ENCODE results near the gene C3. TPM values are rescaled to one million over a fixed set of nuclear protein-coding genes. Genes with fewer than 3 reads are reported as not detected.
"Not testable (repeated sequence)": the region's sequence is repeated elsewhere in the genome, so short reads cannot be mapped to it uniquely, and the experiment has no call there.

The C3 gene
- total RNA-seq, 1 donor from 2014 or later: 1.5 TPM

GRCh38 chr19:6676288-6676687, 44.2 kb downstream of the C3 start:
- H3K4me3 Mint-ChIP-seq: no peak overlapping the region
- no peak overlapping the region for H3K4me3 ChIP-seq
- no peaks in the 10 kb centered on the region for H3F3A ChIP-seq (ENCODE audit: low read depth)
- H3K36me3 ChIP-seq: no peaks in the 10 kb centered on the region
- TF ChIP-seq CTCF (IDR thresholded peaks at IDR 0.05) (no peak), EZH2phosphoT487 (IDR thresholded peaks at IDR 0.05) (no peak), EZH2 (IDR thresholded peaks at IDR 0.05) (no peak)
- H3K4me2 ChIP-seq: no peak overlapping the region
- H3K9me3 Mint-ChIP-seq: peaks cover 12% of the 10 kb centered on the region
- no peaks in the 10 kb centered on the region for H3K9me3 ChIP-seq (ENCODE audit: low read depth)
- no peaks in the 10 kb centered on the region for H4K20me1 ChIP-seq (ENCODE audit: low read depth)
- H3K4me1 Mint-ChIP-seq: peaks cover 8% of the 10 kb centered on the region
- no peaks in the 10 kb centered on the region for H3K4me1 ChIP-seq
- no peak overlapping the region for H3K27ac ChIP-seq
- H3K27ac Mint-ChIP-seq: no peak overlapping the region
- DNase-seq (ENCODE audit: low spot score): no peak
- H3K79me2 ChIP-seq (ENCODE audit: low read depth): no peaks in the 10 kb centered on the region
- H3K36me3 Mint-ChIP-seq: no peaks in the 10 kb centered on the region
- H3K27me3 ChIP-seq: no peaks in the 10 kb centered on the region
- H3K9ac ChIP-seq: no peak overlapping the region
- H3K27me3 Mint-ChIP-seq (ENCODE audit: insufficient read depth, low read depth): peaks cover 7% of the 10 kb centered on the region
- H2AFZ ChIP-seq (replicated peaks): no peak overlapping the region

- Histone ChIP-seq H3K4me3 (no peak overlapping the region), H4K20me1 (ENCODE audit: low read depth) (no peaks in the 10 kb centered on the region), H2AFZ (replicated peaks) (peak overlapping the region; percentile 55), H3F3A (ENCODE audit: low read depth) (no peaks in the 10 kb centered on the region), H3K4me2 (no peak overlapping the region), H3K36me3 (no peaks in the 10 kb centered on the region), H3K27me3 (no peaks in the 10 kb centered on the region), H3K27ac (no peak overlapping the region), H3K9ac (no peak overlapping the region), H3K79me2 (ENCODE audit: low read depth) (no peaks in the 10 kb centered on the region), H3K4me1 (no peaks in the 10 kb centered on the region), H3K9me3 (ENCODE audit: low read depth) (no peaks in the 10 kb centered on the region)
- TF ChIP-seq EZH2 (IDR thresholded peaks at IDR 0.05) (no peak), CTCF (IDR thresholded peaks at IDR 0.05) (no peak), EZH2phosphoT487 (IDR thresholded peaks at IDR 0.05) (no peak)
- Mint-ChIP-seq H3K36me3 (no peaks in the 10 kb centered on the region), H3K4me3 (peak overlapping the region; percentile 74), H3K27ac (peak overlapping the region; percentile 60), H3K9me3 (peaks cover 12% of the 10 kb centered on the region), H3K27me3 (ENCODE audit: insufficient read depth, low read depth) (peaks cover 7% of the 10 kb centered on the region), H3K4me1 (peaks cover 8% of the 10 kb centered on the region)
- DNase-seq (ENCODE audit: low spot score): peak; percentile 62
Measured at GRCh38 chr19:6674868-6675305, 45.6 kb downstream of the C3 start.

- not testable (repeated sequence) for H3K36me3 Mint-ChIP-seq; H3F3A ChIP-seq (ENCODE audit: low read depth); H3K79me2 ChIP-seq (ENCODE audit: low read depth); H2AFZ ChIP-seq (replicated peaks); H3K27ac ChIP-seq; H3K9ac ChIP-seq; H3K9me3 Mint-ChIP-seq; H3K4me1 Mint-ChIP-seq; H3K36me3 ChIP-seq; H3K4me1 ChIP-seq; H3K4me3 Mint-ChIP-seq; H3K4me3 ChIP-seq; H3K27me3 Mint-ChIP-seq (ENCODE audit: insufficient read depth, low read depth); DNase-seq (ENCODE audit: low spot score); H3K27me3 ChIP-seq; H3K9me3 ChIP-seq (ENCODE audit: low read depth); H4K20me1 ChIP-seq (ENCODE audit: low read depth); H3K4me2 ChIP-seq
- H3K27ac Mint-ChIP-seq: peak overlapping the region; percentile 35
Measured at GRCh38 chr19:6674408-6674807, 46.0 kb downstream of the C3 start.

GRCh38 chr19:6672693-6673290, 47.7 kb downstream of the C3 start:
- Histone ChIP-seq H3K79me2 (ENCODE audit: low read depth) (no peaks in the 10 kb centered on the region), H3K4me3 (no peak overlapping the region), H3K27ac (no peak overlapping the region), H3K9ac (no peak overlapping the region), H3F3A (ENCODE audit: low read depth) (no peaks in the 10 kb centered on the region), H2AFZ (replicated peaks) (no peak overlapping the region), H3K4me2 (no peak overlapping the region), H3K27me3 (no peaks in the 10 kb centered on the region), H3K9me3 (ENCODE audit: low read depth) (no peaks in the 10 kb centered on the region), H4K20me1 (ENCODE audit: low read depth) (no peaks in the 10 kb centered on the region), H3K36me3 (no peaks in the 10 kb centered on the region), H3K4me1 (no peaks in the 10 kb centered on the region)
- DNase-seq (ENCODE audit: low spot score): no peak
- H3K36me3 Mint-ChIP-seq: no peaks in the 10 kb centered on the region
- TF ChIP-seq CTCF (IDR thresholded peaks at IDR 0.05): no peak
- no peak for TF ChIP-seq EZH2 (IDR thresholded peaks at IDR 0.05)
- peaks cover 3% of the 10 kb centered on the region for H3K27me3 Mint-ChIP-seq (ENCODE audit: insufficient read depth, low read depth)
- H3K27ac Mint-ChIP-seq: no peak overlapping the region
- H3K4me1 Mint-ChIP-seq: peaks cover 8% of the 10 kb centered on the region
- H3K4me3 Mint-ChIP-seq: no peak overlapping the region
- peaks cover 1% of the 10 kb centered on the region for H3K9me3 Mint-ChIP-seq
